Stimulated activated CD8-positive, alpha-beta memory T cell treated with anti-CD3 and anti-CD28 coated beads, Interleukin-12 subunit alpha, Interleukin-12 subunit beta, amount 100 ng/mL, for 24 hours (primary cell): ENCODE data around the gene RAB35.

Experiments used
- DNase-seq: peaks from one replicate; pipeline ENCODE4 v3.0.0-alpha.2; 2020; ENCODE audit errors: extremely low read depth

The RAB35 gene

GRCh38 chr12:120116441-120116791 is at the start of gene RAB35:
RAB35 (minus strand) TSS chr12:120116753; CDS start chr12:120116650, 103 bp downstream.
- no peak for DNase-seq

- no peak for DNase-seq
Observed at GRCh38 chr12:120164293-120164692, 47.7 kb upstream of the RAB35 start.

DNA sequence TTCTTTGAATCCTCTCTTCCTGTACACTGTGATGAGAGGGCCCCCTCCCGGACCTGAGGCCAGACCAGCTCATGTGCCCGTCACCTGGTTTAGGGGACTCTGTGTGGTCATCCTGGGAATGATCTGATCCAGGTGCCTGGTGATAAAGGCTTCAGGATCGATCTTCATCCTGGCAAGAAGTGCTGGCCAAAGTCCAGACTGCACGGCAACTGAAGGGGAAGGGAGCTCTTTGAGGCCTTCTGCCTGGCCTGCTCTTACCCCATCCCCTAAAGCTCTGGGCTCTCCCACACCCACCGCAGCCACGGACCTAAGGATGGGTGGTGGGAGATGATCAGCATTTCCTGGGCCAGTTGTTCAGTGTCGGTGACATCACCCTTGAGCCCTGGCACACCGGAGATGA is 46.2 kb upstream of the RAB35 start:
- no peak for DNase-seq

DNA sequence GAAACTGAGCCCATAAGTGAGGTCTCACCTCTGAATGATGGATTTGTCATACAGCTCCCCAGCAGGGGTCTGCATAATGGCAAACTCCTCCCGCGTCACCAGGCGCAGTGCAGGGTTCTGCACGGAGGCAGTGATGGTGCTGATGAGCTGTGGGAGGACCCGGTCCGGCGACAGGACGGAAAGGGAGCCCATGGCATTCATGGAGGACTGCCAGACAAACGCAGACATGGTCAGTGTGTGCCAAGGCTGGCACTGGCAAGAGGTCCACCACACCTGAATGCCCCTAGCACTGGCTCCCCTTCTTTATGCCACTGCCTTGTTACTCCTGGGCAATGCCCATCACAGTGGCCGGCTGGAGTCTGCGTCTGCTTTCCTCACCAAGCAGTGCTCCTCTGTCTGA is 45.3 kb upstream of the RAB35 start:
- no peak for DNase-seq

- no peak for DNase-seq
Observed at GRCh38 chr12:120159509-120160237, 43.1 kb upstream of the RAB35 start.

DNA sequence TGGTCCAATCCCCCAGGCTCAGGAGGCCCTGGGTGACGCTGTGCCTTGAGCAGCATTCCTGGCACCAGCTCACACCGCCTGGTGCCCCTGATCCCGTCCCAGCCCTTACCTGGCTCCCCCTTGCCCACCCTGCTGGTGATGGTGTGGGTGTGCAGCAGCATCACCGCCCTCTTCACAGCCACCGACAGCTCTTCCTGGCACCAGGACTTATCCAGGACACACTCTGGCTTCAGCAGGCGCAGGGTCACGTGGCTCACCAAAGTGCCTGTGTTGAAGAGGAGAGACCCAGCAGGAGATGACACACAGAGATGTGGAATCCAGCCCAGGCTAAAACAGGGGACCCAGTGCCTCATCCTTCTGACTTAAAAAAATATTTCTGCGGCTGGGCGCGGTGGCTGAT is 41.8 kb upstream of the RAB35 start:
- no peak for DNase-seq

GRCh38 chr12:120157678-120158077 is 41.1 kb upstream of the RAB35 start:
- DNase-seq: no peak

DNA sequence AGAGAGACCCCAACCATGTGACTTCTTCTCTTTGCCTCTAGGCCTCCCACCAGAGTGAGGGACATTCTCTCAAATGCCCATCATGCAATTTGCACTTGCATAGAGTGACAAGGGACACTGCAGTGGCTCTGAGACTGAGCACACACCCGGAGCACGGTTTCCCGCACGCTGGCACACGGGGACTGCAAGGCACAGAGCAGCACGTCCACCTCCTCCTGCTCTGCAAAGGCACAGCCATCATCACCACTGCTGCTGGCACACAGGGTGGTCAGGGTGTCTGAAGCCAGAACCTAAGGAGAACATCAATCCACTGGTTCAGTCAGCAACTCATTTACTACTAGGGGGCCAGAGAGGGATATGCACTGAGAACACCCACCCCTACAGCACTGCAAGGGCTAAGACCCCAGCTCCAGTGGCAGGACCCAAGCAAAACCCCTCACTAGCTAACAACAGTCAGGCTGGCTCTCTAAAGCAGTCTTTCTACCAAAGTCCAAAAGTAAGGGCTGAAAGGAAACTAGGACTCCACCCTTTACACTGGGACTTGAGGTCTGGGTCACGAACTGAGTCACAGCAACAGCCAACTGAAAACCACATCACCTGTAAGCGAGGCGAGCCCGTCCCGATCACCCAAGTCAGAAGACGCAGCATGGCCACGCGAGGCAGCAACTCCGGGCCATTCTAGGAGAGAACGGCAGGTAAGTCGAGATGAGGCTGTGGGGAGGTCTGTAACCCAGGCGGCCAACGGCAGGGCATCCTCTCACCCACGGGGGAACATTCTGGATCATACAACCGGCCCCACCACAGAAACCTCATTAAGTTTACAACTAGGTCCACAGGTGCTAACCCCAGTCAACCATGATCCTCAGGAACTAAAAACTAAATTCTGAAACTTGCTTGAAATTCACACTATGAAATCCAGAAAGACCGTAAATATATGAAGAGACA is 40.0 kb upstream of the RAB35 start:
- no peak for DNase-seq

- no peak for DNase-seq
Observed at GRCh38 chr12:120155072-120155471, 38.5 kb upstream of the RAB35 start.

DNA sequence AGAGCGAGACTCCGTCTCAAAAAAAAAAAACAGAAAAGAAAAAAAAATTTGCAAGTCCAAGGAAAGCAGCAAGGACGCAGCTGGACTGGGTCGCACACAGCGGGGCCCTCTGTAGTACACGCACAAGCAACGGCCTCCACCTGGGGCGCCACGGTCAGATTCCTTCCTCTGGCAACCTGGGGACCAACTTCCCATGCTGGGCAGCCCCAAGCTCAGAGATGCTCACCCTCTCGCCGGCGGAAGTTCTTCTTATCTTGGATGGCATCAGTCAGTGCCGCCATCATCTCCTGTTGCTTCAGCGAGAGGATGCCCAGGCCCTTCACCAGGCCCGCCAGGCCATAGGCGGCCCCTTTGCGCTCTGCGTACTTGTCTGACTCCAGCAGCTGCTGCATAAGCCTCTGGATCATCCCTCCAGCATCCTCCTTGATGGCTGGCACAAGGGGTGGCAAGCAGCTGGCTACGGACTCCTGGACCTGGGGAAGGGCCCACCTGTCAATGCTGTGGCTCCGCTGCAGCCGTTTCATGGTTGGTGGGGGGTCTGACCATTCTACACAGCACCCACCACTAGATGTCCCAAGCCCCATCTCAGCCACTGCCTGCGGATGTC is 34.5 kb upstream of the RAB35 start:
- DNase-seq: no peak

GRCh38 chr12:120148011-120148410 is 31.5 kb upstream of the RAB35 start:
- no peak for DNase-seq

GRCh38 chr12:120145164-120145563 is 28.6 kb upstream of the RAB35 start:
- DNase-seq: no peak

- DNase-seq: no peak
Observed at GRCh38 chr12:120144215-120144614, 27.7 kb upstream of the RAB35 start.

GRCh38 chr12:120142231-120142877 is 25.8 kb upstream of the RAB35 start:
- DNase-seq: no peak

DNA sequence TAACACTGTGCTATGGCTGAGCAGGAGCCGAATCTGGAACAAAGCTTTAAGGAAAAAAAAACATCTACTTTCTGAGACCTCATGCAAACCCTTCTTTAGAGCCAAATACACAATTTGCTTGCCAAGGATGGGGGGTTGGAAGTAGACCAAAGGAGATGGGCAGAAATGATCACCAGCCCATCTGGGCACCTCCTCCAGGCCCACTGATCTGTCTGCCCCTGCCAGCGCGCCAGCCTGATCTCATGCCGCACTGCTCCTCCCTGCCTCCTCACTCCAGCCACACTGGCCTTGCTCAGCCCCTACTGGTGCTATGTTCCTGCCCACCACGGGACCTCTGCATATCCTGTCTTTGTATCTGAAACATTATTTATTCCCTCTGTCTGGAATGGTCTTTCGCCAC is 24.8 kb upstream of the RAB35 start:
- no peak for DNase-seq

- DNase-seq: no peak
Observed at GRCh38 chr12:120140603-120141002, 24.1 kb upstream of the RAB35 start.

- DNase-seq: no peak
Observed at GRCh38 chr12:120139958-120140357, 23.4 kb upstream of the RAB35 start.

- DNase-seq: no peak
Observed at GRCh38 chr12:120138366-120138765, 21.8 kb upstream of the RAB35 start.

- no peak for DNase-seq
Observed at GRCh38 chr12:120137833-120138232, 21.3 kb upstream of the RAB35 start.

GRCh38 chr12:120136093-120136770 is 19.7 kb upstream of the RAB35 start:
- DNase-seq: no peak

DNA sequence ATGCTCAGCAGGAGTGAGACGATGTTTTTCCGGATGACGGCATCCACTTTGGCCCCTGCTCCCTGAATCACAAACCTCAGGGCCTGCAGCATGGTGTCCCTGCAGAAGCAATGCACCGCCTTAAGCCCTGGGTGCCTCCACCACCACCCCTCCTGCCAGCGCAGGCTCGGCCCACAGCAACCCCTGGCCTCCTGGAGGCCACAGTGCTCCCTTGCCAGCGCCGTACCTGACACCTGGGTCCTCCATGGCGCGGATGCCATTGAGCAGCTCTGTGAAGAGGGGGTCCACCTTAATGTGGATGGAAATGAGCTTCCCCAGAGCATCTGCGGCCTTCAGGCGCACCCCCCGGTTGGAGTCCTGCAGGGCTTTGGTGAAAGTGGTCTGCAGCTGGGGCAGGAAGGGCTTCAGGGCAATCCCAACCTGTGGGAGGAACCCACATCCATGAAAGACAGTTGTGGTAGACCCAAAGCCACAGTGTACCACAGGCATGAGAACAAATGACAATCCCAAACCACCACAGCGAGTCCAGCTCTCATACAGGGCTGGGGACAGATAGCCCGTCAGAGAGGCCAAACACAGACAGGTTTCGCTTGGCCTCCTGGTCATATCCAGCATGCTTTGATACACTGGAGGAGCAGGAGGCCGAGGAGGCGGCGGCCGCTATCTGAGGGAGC is 17.9 kb upstream of the RAB35 start:
- no peak for DNase-seq
